NCI-H748 treated with DMSO at 0.1 percent for 48 hours (cell line): ENCODE results near the gene VAV2.
"Not testable (repeated sequence)": the region's sequence is repeated elsewhere in the genome, so short reads cannot be mapped to it uniquely, and the experiment has no call there.

ENCODE experiments used
- DNase-seq: peaks from one replicate; lab custom pipeline; 2025; lab: John Stamatoyannopoulos, UW

VAV2 gene

GRCh38 chr9:133934482-133935232, 57.5 kb downstream of the VAV2 start:
- no peak for DNase-seq

- DNase-seq = no peak
Observed at GRCh38 chr9:133933426-133934026, 58.6 kb downstream of the VAV2 start.

DNA sequence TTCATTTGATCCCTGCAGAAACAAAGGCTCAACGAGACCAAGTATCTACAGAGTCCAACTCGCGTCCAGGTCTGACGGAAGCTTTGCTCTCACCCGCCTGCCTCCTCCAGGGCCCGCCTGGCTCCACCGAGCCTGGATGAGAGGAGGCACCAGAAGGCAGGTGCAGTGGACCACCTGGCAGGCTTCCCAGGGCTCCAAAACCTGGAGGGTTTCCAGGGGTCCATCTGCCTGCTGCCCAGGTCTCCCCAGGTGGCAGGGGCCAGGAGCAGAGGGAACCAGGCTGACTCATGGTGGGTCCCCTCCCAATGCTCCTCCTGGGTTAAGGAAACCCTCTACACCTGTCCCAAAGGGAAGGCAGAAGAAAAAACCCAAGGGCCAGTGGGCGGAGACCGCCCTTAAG, 59.5 kb downstream of the VAV2 start:
- no peak for DNase-seq

GRCh38 chr9:133932181-133932580, 59.9 kb downstream of the VAV2 start:
- DNase-seq = no peak

GRCh38 chr9:133930682-133931485, 61.2 kb downstream of the VAV2 start:
- no peak for DNase-seq

DNA sequence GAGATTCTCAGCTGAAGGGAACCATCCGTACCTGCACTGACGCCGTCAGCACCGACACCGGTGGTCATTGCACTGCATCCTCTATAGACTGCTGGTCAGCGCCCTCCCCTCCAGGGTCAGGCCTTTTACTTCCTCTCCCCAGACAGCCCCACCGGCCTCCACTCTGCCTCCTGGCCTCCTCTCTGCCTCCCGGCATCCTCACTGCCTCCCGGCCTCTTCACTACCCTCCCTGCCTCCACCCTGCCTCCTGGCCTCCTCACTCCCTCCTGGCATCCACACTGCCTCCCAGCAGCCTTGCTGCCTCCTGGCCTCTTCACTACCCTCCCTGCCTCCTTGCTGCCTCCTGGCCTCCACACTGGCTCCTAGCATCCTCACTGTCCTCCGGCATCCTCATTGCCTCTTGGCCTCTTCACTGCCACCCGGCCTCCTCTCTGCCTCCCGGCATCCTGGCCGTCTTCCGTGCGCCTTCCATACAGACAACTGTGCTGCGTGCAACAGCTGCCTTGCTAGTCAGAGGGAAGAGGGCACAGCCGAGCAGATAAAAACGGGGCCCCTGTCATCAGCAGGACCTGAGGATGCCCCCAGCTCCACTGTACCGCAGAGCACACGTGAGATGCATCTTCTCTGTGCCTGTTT, 62.0 kb downstream of the VAV2 start:
- no peak for DNase-seq

- no peak for DNase-seq
Observed at GRCh38 chr9:133929599-133929998, 62.5 kb downstream of the VAV2 start.

DNA sequence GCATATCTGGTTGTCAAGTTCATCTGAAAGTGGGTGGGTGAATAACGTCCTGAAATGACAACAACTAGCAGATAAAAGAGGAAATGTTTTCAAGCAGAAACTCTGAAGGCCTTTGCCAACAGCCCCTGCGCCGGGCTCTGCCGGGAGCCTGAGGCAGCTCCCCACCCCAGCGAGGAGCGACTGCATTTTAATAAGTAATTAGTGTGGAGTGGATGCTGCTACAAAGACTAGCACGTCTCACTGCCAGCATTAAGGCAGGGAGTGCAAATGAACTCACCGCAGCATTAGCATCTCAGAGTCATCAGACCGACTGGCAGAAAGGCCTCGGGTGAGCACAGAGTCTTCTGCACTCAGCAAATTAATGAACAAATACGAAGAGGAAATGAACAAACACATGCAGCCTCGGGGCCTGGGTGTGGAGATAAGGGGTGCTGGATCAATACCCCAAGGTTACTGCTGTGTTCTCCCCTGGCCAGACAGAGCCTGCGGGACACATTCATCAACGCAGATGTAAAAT, 63.8 kb downstream of the VAV2 start:
- no peak for DNase-seq

GRCh38 chr9:133927041-133927440, 65.1 kb downstream of the VAV2 start:
- no peak for DNase-seq

DNA sequence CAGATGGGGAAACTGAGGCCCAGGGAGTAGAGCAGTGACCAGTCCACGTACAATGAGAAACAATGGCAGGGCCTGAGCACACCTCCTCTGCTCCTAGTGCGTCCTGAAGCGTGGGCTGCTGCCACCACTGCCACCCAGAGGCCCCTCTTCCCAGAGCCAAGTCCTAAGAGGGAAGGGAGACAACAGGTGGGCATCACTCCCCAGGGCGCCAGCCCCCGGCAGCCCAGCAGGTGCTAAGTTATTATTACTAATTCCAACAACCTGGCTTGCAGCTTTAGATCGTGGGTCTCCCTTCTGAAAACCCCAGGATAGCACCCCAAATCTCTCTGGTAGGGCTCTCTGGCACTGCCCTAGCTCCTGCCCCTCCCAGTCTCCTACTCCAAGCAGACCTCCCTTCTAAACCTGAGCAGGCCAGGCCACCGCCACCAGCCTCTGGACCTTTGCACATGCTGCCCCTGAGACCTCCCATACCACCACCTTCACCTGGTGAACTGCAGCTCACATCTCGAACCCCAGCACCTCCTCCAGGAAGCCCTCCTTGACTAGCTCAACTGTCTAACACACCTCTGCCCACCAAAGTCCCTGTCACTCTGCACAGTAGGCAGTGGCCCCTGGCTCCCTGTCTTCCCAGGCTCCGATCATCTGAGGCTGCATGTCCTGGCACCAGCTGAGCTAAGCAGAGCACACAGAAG, 65.8 kb downstream of the VAV2 start:
- no peak for DNase-seq

DNA sequence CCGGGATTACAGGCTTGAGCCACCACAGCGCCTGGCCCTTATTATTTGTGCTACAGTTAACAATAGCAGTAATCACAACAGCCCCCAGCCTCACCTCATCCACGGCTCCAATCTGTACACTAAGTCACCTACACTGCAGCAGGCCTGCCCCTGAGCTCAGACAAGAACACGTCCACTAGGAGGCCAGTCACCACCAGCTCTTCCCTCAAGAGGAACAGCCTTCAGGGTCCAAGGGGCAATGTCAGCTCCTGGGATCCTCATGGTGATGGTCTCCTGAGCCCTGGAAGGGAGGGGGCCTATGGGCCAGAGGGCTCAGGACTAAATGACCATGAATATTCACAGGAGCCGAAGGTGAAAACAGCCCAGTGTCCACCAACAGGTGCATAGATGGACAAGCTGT, 67.7 kb downstream of the VAV2 start:
- DNase-seq = no peak

DNA sequence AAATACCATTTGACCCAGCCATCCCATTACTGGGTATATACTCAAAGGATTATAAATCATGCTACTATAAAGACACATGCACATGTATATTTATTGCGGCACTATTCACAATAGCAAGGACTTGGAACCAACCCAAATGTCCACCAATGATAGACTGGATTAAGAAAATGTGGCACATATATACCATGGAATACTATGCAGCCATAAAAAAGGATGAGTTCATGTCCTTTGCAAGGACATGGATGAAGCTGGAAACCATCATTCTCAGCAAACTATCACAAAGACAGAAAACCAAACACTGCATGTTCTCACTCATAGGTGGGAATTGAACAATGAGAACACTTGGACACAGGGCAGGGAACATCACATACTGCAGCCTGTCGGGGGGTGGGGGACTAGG, 68.5 kb downstream of the VAV2 start:
- not testable (repeated sequence) for DNase-seq

DNA sequence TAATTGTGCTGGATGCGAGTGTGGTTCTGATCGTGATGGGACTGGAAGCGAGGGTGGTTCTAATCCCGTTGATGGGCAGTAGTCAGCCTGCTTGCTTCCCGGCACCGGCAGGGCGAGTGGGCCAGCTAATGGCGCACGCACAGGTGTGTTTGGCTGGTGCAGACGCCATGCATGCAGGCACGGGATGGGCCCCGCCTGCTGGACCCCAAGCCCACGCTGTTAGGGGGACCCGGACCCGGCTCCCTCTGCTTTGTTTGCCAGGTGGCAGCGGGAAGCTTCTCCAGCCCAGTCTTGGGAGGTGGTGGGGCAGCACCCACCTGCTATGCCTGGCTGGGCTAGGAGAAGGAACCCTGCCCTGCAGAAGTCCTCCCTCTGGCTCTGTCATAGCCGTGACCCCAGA, 70.3 kb downstream of the VAV2 start:
- DNase-seq = no peak

- DNase-seq = no peak
Observed at GRCh38 chr9:133920471-133920870, 71.7 kb downstream of the VAV2 start.

DNA sequence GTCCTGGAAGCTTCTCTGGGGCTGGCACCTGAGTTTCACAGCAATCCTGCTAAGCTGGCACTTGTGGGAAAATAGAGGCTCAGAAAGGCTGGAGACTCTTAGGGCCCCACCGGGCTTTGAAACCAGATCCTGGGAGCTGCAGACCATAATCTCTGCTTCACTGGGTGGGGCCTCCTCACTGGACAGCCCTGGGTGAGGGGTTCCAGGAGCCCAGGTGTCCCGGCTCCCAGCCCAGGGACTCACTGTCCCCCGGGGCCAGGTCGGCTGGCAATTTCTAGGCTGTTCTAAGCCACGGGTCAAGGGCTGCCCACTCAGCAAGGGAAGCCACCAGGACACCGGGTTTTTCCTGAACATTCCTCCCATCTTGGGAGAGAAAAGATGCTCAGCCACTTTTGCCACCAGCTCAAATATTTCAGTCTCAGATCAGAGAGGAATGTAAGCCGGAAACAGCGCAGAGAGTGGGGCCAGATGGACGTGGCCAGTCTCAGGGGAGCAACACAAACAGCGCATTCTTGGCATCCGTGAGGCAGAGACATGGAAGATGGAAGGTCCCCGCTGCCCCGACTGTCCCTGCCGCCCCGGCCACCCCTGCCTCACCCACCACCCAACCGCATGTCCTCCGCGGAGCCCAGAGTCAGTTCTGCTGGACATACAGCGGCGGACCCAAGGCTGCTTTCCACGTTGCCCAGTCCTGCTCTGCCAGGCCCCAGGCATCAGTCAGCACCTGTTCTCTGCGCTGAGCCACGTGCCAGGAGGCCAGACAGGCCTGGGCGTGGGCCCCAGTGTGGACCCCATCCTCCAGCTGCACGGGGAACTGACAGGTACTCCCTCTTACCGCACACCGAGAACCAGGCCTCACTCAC, 72.6 kb downstream of the VAV2 start:
- DNase-seq = no peak

DNA sequence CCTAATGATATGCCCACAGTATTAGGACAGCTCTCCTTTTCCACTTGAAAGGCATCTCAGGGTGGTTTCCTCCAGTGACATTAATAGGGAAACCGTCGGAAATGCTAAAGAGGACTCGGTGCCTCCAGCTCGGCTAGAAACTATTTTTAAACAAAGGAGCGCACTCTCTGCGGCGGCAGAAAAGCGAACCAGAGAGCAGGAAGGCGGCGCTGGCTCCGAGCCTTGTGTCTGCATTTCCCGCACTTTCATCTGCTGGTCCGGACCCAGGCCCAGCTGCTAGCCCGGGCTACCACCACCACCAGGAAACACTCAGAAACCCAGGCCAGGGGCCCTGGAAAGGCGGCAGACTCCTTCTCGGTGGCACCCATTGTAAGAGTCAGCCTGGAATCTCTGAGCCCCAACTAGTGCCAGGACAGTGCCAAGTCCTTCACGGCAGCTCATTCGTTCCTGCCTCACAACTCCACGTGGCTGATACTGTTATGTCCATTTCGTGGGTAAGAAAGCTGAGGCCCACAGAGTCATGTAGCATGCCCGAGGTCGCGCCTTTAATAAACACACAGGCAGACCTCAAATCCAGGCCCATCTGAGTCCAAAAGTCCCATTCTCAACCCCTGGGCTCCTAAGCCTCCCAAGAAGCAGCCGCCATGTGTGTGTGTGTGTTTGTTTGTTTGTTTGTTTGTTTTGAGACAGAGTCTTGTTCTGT, 73.9 kb downstream of the VAV2 start:
- DNase-seq = no peak

- DNase-seq = no peak
Observed at GRCh38 chr9:133917375-133917774, 74.7 kb downstream of the VAV2 start.

- DNase-seq = no peak
Observed at GRCh38 chr9:133916159-133916541, 76.0 kb downstream of the VAV2 start.

- no peak for DNase-seq
Observed at GRCh38 chr9:133915534-133916158, 76.5 kb downstream of the VAV2 start.
